Nephron progenitor cell (in vitro differentiated cells): ENCODE results near the gene TPM2.

Experiments used
- DNase-seq: peaks from one replicate; pipeline ENCODE4 v3.0.0; 2021
- H3K27ac Mint-ChIP-seq: 2 replicates; pipeline ENCODE4 v1.8.0; 2021; ENCODE audit warnings: mild to moderate bottlenecking, moderate library complexity, mixed read lengths
- H3K27me3 Mint-ChIP-seq: 2 replicates; pipeline ENCODE4 v1.8.0; 2021; ENCODE audit warnings: mild to moderate bottlenecking, low read depth, mixed read lengths; ENCODE audit not compliant: poor library complexity
- H3K36me3 Mint-ChIP-seq: 2 replicates; pipeline ENCODE4 v1.8.0; 2021; ENCODE audit warnings: low read depth, mixed read lengths
- H3K4me1 Mint-ChIP-seq: 2 replicates; pipeline ENCODE4 v1.8.0; 2021; ENCODE audit warnings: mixed read lengths
- H3K4me3 Mint-ChIP-seq: 2 replicates; pipeline ENCODE4 v1.8.0; 2021; ENCODE audit warnings: mild to moderate bottlenecking, moderate library complexity, mixed read lengths
- H3K9me3 Mint-ChIP-seq: 2 replicates; pipeline ENCODE4 v1.8.0; 2021; ENCODE audit warnings: mild to moderate bottlenecking, moderate library complexity, mixed read lengths
- TF ChIP-seq, protein P1 (sequence below): fragments of 200-600 bp; sonication (generic); IDR thresholded peaks from 2 replicates; pipeline ENCODE4 v1.5.0; 2021; ENCODE audit warnings: antibody characterized with exemption

The TPM2 gene

DNA sequence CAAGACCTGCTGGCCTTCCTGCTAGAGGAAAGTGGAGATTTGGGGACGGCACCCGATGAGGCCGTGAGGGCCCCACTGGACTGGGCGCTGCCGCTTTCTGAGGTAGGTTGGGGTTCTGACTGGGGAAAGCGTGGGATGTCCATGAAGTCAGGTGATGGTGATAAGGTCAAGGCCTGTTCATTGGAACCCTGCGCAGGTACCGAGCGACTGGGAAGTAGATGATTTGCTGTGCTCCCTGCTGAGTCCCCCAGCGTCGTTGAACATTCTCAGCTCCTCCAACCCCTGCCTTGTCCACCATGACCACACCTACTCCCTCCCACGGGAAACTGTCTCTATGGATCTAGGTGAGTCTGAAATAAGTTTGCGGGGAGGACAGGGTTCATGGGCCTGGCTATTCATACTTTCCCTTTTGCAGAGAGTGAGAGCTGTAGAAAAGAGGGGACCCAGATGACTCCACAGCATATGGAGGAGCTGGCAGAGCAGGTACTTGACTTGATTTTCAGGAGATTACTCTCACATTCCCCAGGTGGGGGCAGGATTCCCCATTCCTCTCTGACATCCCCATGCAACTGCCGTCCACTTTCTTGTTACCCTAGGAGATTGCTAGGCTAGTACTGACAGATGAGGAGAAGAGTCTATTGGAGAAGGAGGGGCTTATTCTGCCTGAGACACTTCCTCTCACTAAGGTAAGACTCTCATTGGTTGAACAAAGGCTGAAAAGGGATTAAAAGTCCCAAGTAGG is 43.2 kb upstream of the TPM2 start:
- TF ChIP-seq, protein P1, sequence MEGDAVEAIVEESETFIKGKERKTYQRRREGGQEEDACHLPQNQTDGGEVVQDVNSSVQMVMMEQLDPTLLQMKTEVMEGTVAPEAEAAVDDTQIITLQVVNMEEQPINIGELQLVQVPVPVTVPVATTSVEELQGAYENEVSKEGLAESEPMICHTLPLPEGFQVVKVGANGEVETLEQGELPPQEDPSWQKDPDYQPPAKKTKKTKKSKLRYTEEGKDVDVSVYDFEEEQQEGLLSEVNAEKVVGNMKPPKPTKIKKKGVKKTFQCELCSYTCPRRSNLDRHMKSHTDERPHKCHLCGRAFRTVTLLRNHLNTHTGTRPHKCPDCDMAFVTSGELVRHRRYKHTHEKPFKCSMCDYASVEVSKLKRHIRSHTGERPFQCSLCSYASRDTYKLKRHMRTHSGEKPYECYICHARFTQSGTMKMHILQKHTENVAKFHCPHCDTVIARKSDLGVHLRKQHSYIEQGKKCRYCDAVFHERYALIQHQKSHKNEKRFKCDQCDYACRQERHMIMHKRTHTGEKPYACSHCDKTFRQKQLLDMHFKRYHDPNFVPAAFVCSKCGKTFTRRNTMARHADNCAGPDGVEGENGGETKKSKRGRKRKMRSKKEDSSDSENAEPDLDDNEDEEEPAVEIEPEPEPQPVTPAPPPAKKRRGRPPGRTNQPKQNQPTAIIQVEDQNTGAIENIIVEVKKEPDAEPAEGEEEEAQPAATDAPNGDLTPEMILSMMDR: no peak
- Mint-ChIP-seq H3K27ac (peak overlapping the region; percentile 95), H3K4me1 (peaks cover 10% of the 10 kb centered on the region), H3K4me3 (no peak overlapping the region), H3K27me3 (peaks cover 2% of the 10 kb centered on the region), H3K36me3 (peaks cover 11% of the 10 kb centered on the region), H3K9me3 (no peaks in the 10 kb centered on the region)
- DNase-seq: peak; percentile 45

DNA sequence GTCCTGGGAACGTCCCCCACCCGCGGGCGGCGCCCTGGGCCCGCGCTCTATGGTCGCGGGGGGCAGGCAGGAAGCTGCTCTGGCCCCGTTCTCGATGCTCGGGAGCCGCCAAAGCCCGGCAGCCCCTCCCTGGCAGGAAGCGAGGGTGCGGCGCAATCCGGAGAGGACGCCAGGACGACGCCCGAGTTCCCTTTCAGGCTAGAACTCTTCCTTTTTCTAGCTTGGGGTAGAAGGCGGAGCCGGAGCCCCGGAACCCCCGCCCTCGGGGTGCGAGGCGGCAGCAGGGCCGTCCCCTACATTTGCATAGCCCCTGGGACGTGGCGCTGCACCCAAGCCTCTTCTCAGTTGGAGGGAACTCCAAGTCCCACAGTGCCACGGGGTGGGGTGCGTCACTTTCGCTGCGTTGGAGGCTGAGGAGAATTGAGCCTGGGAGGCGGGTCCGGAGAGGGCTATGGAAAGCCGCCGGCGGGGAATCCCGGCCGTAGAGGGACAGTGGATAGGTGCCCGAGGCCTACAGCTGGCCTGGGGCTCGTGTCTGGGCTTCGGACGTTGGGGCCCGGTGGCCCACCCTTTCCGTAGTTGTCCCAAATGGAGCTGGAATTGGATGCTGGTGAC is 42.6 kb upstream of the TPM2 start, which contains the start of the genes CREB3 and TLN1:
TSS of gene CREB3 (plus strand) at position 482 of the 615 bp plus-strand sequence. CDS start at position 589, 107 bp downstream.
TSS of gene TLN1 (minus strand) at position 11 of the 615 bp plus-strand sequence. CDS start 6,501 bp downstream, outside the sequence.
- Mint-ChIP-seq H3K27ac (peak within 1 kb of the TSS; percentile 95), H3K4me3 (no peak within 1 kb of the TSS)

DNA sequence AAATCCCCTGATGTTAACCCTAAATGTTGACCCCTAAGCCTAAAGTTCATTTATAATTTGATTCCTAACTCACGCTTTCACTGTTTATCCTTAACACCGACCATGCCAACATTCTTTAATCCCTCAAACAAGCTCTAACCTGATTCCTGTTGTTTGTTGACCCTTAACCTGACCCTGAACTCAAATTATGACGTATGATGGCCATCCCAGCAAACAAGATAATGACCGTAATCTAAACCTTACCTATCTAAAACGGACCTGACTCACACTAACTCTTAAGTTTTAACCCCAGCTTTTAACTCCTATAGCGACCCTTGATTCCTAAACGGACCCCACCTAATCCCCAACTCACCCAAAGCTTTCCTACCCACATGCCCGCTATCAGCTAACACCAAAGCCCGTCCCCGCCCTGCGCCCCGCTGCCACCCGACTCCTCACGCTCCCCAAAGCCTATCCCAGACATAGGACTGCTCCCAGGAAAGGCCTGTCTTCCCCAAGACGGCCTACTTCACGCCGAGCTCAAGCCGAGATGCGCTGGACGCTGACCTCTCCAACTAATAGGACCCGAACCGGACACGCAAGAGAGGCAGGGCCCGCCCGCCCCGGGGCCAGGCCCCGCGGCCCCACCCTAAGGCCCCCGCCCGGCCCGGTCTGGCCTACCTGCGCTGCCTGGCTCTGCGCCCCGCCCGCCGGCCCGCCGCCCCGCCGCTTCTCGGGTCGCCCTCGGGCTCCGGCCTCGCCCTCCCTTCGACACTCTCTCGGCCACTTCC is 41.9 kb upstream of the TPM2 start:
- H3K27me3 Mint-ChIP-seq: peaks cover 2% of the 10 kb centered on the region
- H3K4me3 Mint-ChIP-seq: no peak overlapping the region
- H3K9me3 Mint-ChIP-seq: no peaks in the 10 kb centered on the region
- peaks cover 11% of the 10 kb centered on the region for H3K36me3 Mint-ChIP-seq
- peaks cover 10% of the 10 kb centered on the region for H3K4me1 Mint-ChIP-seq
- TF ChIP-seq, protein P1: no peak
- DNase-seq: no peak
- peak overlapping the region; percentile 68 for H3K27ac Mint-ChIP-seq

More for the DNA sequence above, 42.6 kb upstream of the TPM2 start, which contains the start of the genes CREB3 and TLN1:
- TF ChIP-seq, protein P1: no peak
- peaks cover 11% of the 10 kb centered on the region for H3K36me3 Mint-ChIP-seq
- DNase-seq: peak; percentile 92
- peaks cover 2% of the 10 kb centered on the region for H3K27me3 Mint-ChIP-seq
- peaks cover 10% of the 10 kb centered on the region for H3K4me1 Mint-ChIP-seq
- no peaks in the 10 kb centered on the region for H3K9me3 Mint-ChIP-seq

DNA sequence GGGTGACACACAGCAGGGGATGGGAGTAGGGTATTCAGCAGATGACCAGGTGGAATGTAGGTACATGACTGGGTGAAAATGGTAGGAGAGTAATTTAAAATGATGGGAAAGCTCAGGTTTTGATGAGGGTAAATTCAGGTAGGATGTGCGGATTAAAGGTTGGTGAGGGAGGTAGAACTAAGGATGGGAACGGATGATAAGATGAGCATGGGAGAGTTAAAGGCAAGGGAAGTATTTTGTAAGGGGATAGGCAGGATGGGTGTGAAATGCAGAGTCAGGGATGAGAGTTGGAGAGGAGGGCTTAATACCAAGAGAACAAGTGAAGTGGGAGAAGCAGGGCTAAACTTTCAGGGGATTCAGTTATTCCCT is 40.7 kb upstream of the TPM2 start:
- Mint-ChIP-seq H3K36me3 (peaks cover 13% of the 10 kb centered on the region), H3K4me3 (no peak overlapping the region), H3K27ac (peak overlapping the region; percentile 49), H3K27me3 (peaks cover 2% of the 10 kb centered on the region), H3K9me3 (no peaks in the 10 kb centered on the region), H3K4me1 (peaks cover 10% of the 10 kb centered on the region)
- TF ChIP-seq, protein P1: no peak
- DNase-seq: no peak

DNA sequence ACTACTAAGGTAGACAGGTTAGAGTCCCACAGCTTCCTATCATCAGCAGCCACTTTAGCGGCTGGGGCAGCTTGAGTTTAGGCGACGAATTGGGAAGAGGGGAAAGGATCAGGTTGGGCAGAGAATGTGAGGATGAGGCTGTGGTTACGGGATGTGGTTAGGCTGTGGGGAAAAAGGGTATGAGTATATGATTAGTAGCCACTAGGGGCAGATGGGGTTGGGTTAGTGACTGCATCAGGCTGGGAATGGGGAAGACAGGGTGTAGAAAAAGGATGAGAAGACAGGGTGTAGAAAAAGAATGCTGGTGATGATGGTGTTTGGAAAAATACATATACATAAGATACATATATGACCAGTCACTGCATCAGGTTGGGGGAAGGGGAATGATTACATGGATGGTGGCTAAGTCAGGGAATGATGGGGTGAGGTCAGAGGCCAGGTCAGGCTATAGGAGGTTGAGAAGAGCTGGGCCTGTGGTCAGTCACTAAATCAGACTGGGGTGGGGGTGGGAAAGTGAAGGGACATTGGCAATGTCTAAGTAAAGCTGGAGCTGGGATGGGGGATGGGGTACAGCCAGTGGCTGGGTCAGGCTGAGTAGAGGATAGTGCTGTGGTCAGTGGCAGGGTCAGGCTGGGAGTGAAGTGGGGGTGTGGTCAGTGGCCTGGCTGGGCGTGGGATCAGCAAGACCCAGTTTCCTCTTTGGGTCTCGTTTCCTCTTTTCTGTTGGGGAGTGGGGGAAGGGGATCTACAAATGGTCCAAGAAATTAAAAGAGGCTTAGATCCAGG is 40.2 kb upstream of the TPM2 start:
- peaks cover 2% of the 10 kb centered on the region for H3K27me3 Mint-ChIP-seq
- peaks cover 10% of the 10 kb centered on the region for H3K4me1 Mint-ChIP-seq
- H3K36me3 Mint-ChIP-seq: peaks cover 11% of the 10 kb centered on the region
- no peak for DNase-seq
- no peak overlapping the region for H3K4me3 Mint-ChIP-seq
- no peaks in the 10 kb centered on the region for H3K9me3 Mint-ChIP-seq
- H3K27ac Mint-ChIP-seq: peak overlapping the region; percentile 49
- TF ChIP-seq, protein P1: peak; percentile 44
